ENCODE measurements around the gene LSM4. TPM values are rescaled to one million over a fixed set of nuclear protein-coding genes. Genes with fewer than 3 reads are reported as not detected.
A peak's percentile ranks its signal among the peaks of the same experiment; 100 is the strongest.

Gene LSM4
- polyA plus RNA-seq, 1 donor, result 94.8 TPM

DNA sequence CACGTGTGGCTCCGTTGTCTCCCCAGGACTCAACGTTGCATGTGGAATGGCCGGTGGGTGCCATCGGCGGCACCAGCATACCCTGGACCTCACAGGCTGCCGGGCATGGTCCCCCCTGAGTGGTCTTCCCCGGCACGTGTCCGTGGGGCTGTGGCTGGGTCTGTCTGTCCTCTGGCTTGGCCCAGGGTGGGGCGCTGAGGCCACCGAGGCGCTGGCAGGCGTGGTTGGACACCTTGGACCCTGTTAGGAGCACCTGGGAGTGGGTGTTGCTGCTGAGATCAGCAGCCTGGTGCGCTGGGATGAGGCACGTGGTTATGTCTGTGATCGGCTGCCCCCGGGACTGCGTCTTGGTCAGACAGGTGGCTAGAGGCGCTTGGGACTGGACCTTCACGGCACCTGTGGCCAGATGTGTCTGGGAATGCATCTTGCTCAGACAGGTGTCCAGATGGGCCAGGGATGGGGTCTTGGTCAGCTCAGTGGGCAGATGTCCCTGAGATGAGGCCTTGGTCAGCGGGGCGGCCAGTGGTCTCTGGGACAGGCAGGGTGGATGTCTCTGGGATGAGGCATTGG is 57.8 kb downstream of the LSM4 start:
- Histone ChIP-seq H3K27me3 (ENCODE audit: control insufficient read depth, insufficient read depth, low read length) (no peaks in the 10 kb centered on the region), H3K36me3 (ENCODE audit: control insufficient read depth, insufficient read depth, low read length) (peaks cover 43% of the 10 kb centered on the region), H3K9me3 (ENCODE audit: control insufficient read depth, low read depth, low read length) (no peaks in the 10 kb centered on the region), H3K4me1 (ENCODE audit: control insufficient read depth, insufficient read depth, low read length) (no peaks in the 10 kb centered on the region), H3K27ac (ENCODE audit: low read length) (no peak overlapping the region), H3K4me3 (ENCODE audit: low read length) (no peak overlapping the region)
- WGBS (ENCODE audit: insufficient coverage, low lambda C conversion rate), result no CpG with 5 or more reads among the region's 23 CpGs
- no peak for DNase-seq

DNA sequence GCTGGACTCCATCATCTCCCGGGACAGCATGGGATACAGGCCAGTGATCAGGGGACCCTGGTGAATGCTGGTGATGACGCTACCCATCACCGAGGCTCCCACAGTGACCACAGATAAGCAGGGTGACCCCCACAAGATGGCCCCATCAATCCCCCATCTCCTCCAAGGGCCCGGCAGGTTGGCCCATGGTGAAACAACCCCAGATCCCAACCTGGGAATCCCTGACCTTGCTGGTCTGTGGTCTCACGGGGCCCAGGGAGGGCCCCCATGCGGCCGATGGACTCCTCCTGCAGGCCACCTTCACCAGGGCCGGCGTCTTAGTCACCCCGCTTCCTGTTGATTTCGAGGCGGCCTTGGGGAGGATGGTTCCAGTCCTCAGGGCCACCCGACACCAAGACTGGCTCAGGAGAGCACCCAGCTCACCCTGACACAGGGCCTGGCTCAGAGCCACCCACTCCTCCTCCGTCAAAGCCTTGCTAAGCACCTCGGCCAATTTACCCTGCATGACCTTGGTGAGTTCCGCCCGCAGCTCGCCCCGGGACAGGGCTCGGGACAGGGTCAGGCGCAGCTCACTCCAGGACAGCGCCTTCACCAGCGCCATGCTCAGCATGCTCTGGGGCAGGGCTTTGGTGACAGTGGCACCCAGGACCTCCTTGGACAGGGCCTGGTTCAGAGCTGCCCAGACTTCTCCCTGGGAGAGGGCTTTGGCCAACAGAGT is 58.6 kb downstream of the LSM4 start:
- no peak overlapping the region for H3K4me3 ChIP-seq (ENCODE audit: low read length)
- H3K27me3 ChIP-seq (ENCODE audit: control insufficient read depth, insufficient read depth, low read length), result no peaks in the 10 kb centered on the region
- H3K4me1 ChIP-seq (ENCODE audit: control insufficient read depth, insufficient read depth, low read length), result no peaks in the 10 kb centered on the region
- H3K27ac ChIP-seq (ENCODE audit: low read length), result no peak overlapping the region
- no CpG with 5 or more reads among the region's 23 CpGs for WGBS (ENCODE audit: insufficient coverage, low lambda C conversion rate)
- H3K36me3 ChIP-seq (ENCODE audit: control insufficient read depth, insufficient read depth, low read length), result peaks cover 42% of the 10 kb centered on the region
- DNase-seq, result peak in 1 of 2 donors; percentile 1
- no peaks in the 10 kb centered on the region for H3K9me3 ChIP-seq (ENCODE audit: control insufficient read depth, low read depth, low read length)

DNA sequence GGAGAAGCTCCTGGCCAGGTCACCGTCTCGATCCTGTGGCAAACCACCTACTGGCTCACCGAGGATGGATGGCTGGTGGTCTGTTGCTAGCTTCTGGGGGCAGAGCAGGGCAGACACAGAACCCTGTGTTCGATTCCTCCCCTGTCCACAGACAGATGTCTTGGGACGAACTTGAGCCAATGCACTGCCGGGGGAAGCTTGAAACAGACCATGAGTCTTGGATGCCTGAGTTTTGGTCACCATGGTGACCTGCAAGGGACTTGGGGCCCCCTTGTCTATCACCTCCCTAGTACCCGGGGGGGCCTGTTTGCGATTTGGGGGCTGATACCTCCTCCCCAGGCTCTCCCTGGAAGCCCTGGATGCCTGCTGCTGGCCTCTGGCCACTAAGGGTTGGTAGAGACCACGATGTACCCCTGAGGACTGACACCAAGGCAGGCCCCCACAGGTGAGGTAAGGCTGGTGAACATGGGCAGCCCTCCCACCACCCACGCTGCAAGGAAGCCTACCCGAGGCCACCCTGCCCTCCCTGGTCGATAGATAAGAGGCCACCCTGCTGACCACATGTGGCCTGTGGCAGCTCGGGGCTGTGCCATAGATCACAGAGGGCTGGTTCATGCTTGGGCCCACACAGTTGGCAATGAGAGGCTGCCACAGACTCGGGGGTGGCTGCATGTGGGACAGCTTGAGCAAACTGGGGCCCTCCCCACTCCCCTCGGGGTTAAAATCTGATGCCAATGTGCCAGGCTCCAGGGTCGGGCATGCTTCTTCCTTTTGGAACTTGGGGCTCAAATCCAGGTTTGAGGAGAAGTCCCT is 59.3 kb downstream of the LSM4 start:
- Histone ChIP-seq H3K4me1 (ENCODE audit: control insufficient read depth, insufficient read depth, low read length) (no peaks in the 10 kb centered on the region), H3K27ac (ENCODE audit: low read length) (no peak overlapping the region), H3K4me3 (ENCODE audit: low read length) (no peak overlapping the region), H3K9me3 (ENCODE audit: control insufficient read depth, low read depth, low read length) (no peaks in the 10 kb centered on the region), H3K27me3 (ENCODE audit: control insufficient read depth, insufficient read depth, low read length) (no peaks in the 10 kb centered on the region), H3K36me3 (ENCODE audit: control insufficient read depth, insufficient read depth, low read length) (peaks cover 37% of the 10 kb centered on the region)
- no CpG with 5 or more reads among the region's 16 CpGs for WGBS (ENCODE audit: insufficient coverage, low lambda C conversion rate)
- DNase-seq, result peak in 1 of 2 donors; percentile 1

DNA sequence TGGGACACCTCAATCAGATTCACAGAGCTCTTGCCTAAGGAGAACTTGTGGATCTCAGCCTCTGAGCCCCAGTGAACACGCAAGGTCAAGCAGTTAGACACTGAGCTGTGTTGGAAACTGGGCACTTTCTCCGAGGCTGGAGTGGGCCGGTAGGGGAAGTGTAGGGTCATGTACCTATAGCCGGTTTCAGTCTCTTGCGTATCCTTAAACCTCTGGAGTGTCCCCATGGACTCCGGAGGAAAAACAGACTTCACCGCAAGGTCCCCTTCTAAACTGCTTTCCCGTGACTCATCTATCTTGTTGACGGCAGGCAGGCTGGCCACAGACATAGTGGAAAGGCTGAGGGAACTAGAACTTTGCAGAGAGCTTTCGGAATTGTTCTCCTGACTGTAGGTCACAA is 60.0 kb downstream of the LSM4 start:
- Histone ChIP-seq H3K27ac (ENCODE audit: low read length) (no peak overlapping the region), H3K27me3 (ENCODE audit: control insufficient read depth, insufficient read depth, low read length) (no peaks in the 10 kb centered on the region), H3K9me3 (ENCODE audit: control insufficient read depth, low read depth, low read length) (no peaks in the 10 kb centered on the region), H3K4me1 (ENCODE audit: control insufficient read depth, insufficient read depth, low read length) (no peaks in the 10 kb centered on the region), H3K4me3 (ENCODE audit: low read length) (no peak overlapping the region), H3K36me3 (ENCODE audit: control insufficient read depth, insufficient read depth, low read length) (peaks cover 37% of the 10 kb centered on the region)
- DNase-seq, result peak in 1 of 2 donors; percentile 1
- WGBS (ENCODE audit: insufficient coverage, low lambda C conversion rate), result 100% methylated on average over 1 of the region's 10 CpGs

DNA sequence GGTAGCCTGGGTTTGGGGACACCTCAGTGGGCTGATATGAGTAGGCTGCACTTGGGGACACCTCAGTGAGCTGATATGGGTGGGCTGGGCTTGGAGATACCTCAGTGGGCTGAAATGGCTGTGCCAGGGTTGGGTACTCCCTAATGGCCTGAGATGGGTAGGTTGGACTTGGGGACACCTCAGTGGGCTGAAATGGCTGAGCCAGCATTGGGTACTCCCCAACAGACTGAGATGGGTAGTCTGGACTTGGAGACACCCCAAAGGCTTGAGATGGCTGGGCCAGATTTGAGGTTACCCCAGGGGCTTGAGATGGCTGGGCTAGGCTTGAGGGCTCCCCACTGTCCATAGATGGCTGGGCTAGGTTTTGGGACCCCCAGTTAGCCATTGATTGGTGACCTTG is 60.7 kb downstream of the LSM4 start:
- Histone ChIP-seq H3K27me3 (ENCODE audit: control insufficient read depth, insufficient read depth, low read length) (no peaks in the 10 kb centered on the region), H3K27ac (ENCODE audit: low read length) (no peak overlapping the region), H3K36me3 (ENCODE audit: control insufficient read depth, insufficient read depth, low read length) (peaks cover 35% of the 10 kb centered on the region), H3K4me3 (ENCODE audit: low read length) (no peak overlapping the region), H3K9me3 (ENCODE audit: control insufficient read depth, low read depth, low read length) (no peaks in the 10 kb centered on the region), H3K4me1 (ENCODE audit: control insufficient read depth, insufficient read depth, low read length) (no peaks in the 10 kb centered on the region)
- DNase-seq, result peak in 1 of 2 donors; percentile 1

DNA sequence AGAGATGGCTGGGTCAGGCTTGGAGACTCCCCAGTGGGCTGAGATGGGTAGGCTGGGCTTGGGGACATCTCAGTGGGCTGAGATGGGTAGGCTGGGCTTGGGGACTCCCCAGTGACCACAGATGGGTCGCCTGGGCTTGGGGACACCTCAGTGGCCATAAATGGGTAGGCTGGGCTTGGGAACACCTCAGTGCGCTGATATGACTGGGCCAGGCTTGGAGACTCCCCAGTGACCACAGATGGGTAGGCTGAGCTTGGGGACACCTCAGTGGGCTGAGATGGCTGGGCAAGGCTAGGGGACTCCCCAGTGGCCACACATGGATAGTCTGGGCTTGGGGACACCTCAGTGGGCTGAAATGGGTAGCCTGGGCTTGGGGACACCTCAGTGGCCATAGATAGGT is 61.4 kb downstream of the LSM4 start:
- H3K4me1 ChIP-seq (ENCODE audit: control insufficient read depth, insufficient read depth, low read length), result no peaks in the 10 kb centered on the region
- no peaks in the 10 kb centered on the region for H3K9me3 ChIP-seq (ENCODE audit: control insufficient read depth, low read depth, low read length)
- no CpG with 5 or more reads among the region's 2 CpGs for WGBS (ENCODE audit: insufficient coverage, low lambda C conversion rate)
- no peak overlapping the region for H3K27ac ChIP-seq (ENCODE audit: low read length)
- DNase-seq, result no peak
- H3K27me3 ChIP-seq (ENCODE audit: control insufficient read depth, insufficient read depth, low read length), result no peaks in the 10 kb centered on the region
- no peak overlapping the region for H3K4me3 ChIP-seq (ENCODE audit: low read length)
- peaks cover 30% of the 10 kb centered on the region for H3K36me3 ChIP-seq (ENCODE audit: control insufficient read depth, insufficient read depth, low read length)

DNA sequence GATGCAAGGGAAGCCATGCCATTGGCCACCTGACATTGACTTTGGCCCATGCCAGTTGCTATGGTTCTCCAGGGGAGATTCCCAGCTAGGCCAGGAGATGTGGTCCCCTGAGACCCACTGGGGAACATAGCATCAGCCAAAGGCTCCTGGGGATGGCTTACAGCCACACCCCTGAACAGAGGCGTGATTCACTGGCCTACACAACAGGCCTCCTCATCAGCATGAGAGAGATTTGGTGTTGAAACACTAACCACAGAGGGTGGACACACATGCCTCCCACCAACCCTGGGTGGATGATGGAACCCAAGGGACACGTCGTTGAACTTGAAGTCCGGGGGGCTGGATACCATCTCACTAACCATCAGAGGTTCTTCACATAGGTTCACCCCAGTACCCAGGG is 63.0 kb downstream of the LSM4 start:
- Histone ChIP-seq H3K27ac (ENCODE audit: low read length) (no peak overlapping the region), H3K4me1 (ENCODE audit: control insufficient read depth, insufficient read depth, low read length) (peaks cover 4% of the 10 kb centered on the region), H3K36me3 (ENCODE audit: control insufficient read depth, insufficient read depth, low read length) (peaks cover 14% of the 10 kb centered on the region), H3K4me3 (ENCODE audit: low read length) (no peak overlapping the region), H3K27me3 (ENCODE audit: control insufficient read depth, insufficient read depth, low read length) (no peaks in the 10 kb centered on the region), H3K9me3 (ENCODE audit: control insufficient read depth, low read depth, low read length) (no peaks in the 10 kb centered on the region)
- DNase-seq, result no peak
- no CpG with 5 or more reads among the region's 4 CpGs for WGBS (ENCODE audit: insufficient coverage, low lambda C conversion rate)

DNA sequence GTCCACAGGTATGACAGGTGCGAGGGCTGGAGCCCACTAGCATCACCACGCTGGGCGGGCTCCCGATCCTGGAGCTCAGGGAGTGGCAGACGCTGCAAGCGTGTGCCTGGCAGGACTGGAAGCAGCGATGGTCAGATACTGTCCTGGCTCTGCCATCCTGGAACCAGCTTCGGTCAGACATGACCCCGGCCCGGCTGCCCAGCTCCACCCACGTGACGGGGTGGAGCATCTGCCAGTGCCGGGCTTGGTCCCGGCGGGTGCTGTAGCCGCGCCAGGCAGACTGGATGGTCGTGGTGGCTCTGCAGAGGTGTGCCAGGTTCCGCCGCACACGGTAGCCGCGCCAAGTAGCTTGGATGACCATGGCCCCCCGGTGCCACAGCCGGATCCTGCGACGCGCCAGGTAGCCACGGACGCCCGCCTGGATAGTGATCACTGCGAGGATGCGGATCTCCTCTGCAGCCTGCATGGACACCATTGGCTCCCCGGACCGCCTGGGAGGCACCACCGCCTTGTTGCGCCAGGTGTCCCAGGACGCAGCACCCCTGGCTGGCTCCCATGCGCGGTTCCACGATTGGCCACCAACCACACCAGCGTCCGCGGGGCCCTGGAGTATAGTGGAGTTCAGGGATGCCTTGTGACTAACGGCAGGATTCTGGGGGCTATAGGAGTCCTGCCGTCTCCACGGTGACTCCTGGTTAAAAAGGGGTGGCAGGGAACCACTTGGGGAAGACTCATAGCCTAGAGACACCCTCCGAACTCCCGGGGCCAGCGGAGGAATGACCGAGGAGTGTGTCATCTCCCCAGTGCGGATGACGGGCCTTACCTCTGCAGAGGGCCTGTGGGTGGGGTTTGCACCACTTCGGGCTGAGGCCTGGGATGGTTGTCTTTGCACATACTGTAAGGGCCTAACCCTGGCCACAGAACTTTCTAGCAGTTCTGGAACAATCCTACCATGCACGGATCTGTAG is 65.1 kb downstream of the LSM4 start:
- H3K36me3 ChIP-seq (ENCODE audit: control insufficient read depth, insufficient read depth, low read length), result peaks cover 6% of the 10 kb centered on the region
- no peak overlapping the region for H3K27ac ChIP-seq (ENCODE audit: low read length)
- DNase-seq, result peak in 1 of 2 donors; percentile 1
- H3K9me3 ChIP-seq (ENCODE audit: control insufficient read depth, low read depth, low read length), result no peaks in the 10 kb centered on the region
- H3K27me3 ChIP-seq (ENCODE audit: control insufficient read depth, insufficient read depth, low read length), result no peaks in the 10 kb centered on the region
- no CpG with 5 or more reads among the region's 55 CpGs for WGBS (ENCODE audit: insufficient coverage, low lambda C conversion rate)
- H3K4me1 ChIP-seq (ENCODE audit: control insufficient read depth, insufficient read depth, low read length), result peaks cover 15% of the 10 kb centered on the region
- no peak overlapping the region for H3K4me3 ChIP-seq (ENCODE audit: low read length)
